Measurements from ENCODE around the gene GZMA.

DNA sequence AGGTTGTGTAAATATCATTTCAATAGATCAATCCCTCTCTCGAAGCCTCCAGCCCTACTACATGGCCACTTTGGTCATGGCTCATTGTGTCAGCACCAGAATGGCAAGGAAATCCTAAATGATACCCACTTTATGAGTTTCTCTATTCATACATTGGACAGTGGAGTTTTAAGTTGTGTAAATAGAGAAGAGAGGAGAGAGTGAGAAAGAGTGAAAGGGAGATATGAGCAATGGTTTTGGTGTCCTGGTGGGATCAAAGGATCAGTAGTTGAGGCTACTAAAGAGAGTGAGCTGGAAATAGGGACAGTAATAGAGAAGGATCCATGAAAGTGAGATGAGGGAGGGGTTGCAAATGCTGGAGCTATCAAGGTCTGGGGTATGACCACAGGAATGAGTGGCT, 31.5 kb upstream of the GZMA start:
- TF ChIP-seq POLR2AphosphoS2 (conservative IDR thresholded peaks at IDR 0.05; ENCODE audit: low read length) = no peak
- TF ChIP-seq, protein P1, sequence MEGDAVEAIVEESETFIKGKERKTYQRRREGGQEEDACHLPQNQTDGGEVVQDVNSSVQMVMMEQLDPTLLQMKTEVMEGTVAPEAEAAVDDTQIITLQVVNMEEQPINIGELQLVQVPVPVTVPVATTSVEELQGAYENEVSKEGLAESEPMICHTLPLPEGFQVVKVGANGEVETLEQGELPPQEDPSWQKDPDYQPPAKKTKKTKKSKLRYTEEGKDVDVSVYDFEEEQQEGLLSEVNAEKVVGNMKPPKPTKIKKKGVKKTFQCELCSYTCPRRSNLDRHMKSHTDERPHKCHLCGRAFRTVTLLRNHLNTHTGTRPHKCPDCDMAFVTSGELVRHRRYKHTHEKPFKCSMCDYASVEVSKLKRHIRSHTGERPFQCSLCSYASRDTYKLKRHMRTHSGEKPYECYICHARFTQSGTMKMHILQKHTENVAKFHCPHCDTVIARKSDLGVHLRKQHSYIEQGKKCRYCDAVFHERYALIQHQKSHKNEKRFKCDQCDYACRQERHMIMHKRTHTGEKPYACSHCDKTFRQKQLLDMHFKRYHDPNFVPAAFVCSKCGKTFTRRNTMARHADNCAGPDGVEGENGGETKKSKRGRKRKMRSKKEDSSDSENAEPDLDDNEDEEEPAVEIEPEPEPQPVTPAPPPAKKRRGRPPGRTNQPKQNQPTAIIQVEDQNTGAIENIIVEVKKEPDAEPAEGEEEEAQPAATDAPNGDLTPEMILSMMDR (IDR thresholded peaks at IDR 0.05) = no peak
- TF ChIP-seq JUN (IDR thresholded peaks at IDR 0.05) = no peak
- no peak for TF ChIP-seq EP300 (IDR thresholded peaks at IDR 0.05)
- TF ChIP-seq POLR2A (IDR thresholded peaks at IDR 0.05; ENCODE audit: low read length) = no peak
- TF ChIP-seq, protein P2, sequence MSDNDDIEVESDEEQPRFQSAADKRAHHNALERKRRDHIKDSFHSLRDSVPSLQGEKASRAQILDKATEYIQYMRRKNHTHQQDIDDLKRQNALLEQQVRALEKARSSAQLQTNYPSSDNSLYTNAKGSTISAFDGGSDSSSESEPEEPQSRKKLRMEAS (IDR thresholded peaks at IDR 0.05) = no peak
- no peak for TF ChIP-seq CEBPB (IDR thresholded peaks at IDR 0.05)
- TF ChIP-seq MAFK (IDR thresholded peaks at IDR 0.05; ENCODE audit: partially characterized antibody) = no peak
- TF ChIP-seq HOXB13 (CRISPR knock-in tag; IDR thresholded peaks at IDR 0.05; ENCODE audit: low read depth) = no peak
- TF ChIP-seq RAD21 (conservative IDR thresholded peaks at IDR 0.05 in 1 of 2, IDR thresholded peaks at IDR 0.05 in 1 of 2) = no peak

Data from A549 (cell line).